A549 (cell line): ENCODE measurements around the gene EIF6.

Experiments
- CTCF ChIP-seq: fragments of >200 bp; sonication (Bioruptor Twin); formaldehyde crosslinking; IDR thresholded peaks from 3 replicates; pipeline ENCODE4 v1.5.1; 2016
- ELK1 ChIP-seq: fragments of 150-350 bp; IDR thresholded peaks from 2 replicates; pipeline ENCODE4 v1.6.1; 2014; ENCODE audit warnings: low read depth, mild to moderate bottlenecking, low read length
- ESRRA ChIP-seq: fragments of 150-350 bp; IDR thresholded peaks from 2 replicates; pipeline ENCODE4 v1.6.1; 2014; ENCODE audit warnings: mild to moderate bottlenecking, low read length, borderline replicate concordance
- JUN ChIP-seq, 2 experiments: fragments of >200 bp; sonication (Bioruptor Twin); formaldehyde crosslinking; IDR thresholded peaks; 2 replicates in 1 of 2; 3 replicates in 1 of 2; pipeline ENCODE4 v1.6.1; 2016 to 2017
- MYC ChIP-seq: IDR thresholded peaks from 2 replicates; pipeline ENCODE4 v1.6.1; 2012; ENCODE audit warnings: mild to moderate bottlenecking, inconsistent platforms, low read length, improper control_type of control experiment, borderline replicate concordance
- PBX3 ChIP-seq: IDR thresholded peaks from 2 replicates; pipeline ENCODE4 v1.6.1; 2012
- PHF8 ChIP-seq: fragments of 200-600 bp; sonication (generic); IDR thresholded peaks from 2 replicates; pipeline ENCODE4 v1.6.1; 2016; ENCODE audit warnings: low read depth, mild to moderate bottlenecking, antibody characterized with exemption, moderate library complexity, borderline replicate concordance
- POLR2A ChIP-seq: IDR thresholded peaks from 2 replicates; pipeline ENCODE4 v1.6.1; 2012; ENCODE audit warnings: mild to moderate bottlenecking, low read length
- POLR2AphosphoS2 ChIP-seq: conservative IDR thresholded peaks from 2 replicates; pipeline ENCODE4 v1.6.1; 2012; ENCODE audit warnings: low read length, improper control_type of control experiment, inconsistent platforms
- RAD21 ChIP-seq, 2 experiments: fragments of >200 bp in 1 of 2; sonication (Bioruptor Twin) in 1 of 2; formaldehyde crosslinking in 1 of 2; IDR thresholded peaks in 1 of 2; conservative IDR thresholded peaks in 1 of 2; 2 replicates in 1 of 2; 3 replicates in 1 of 2; pipeline ENCODE4 v1.6.1; 2012 to 2018; ENCODE audit warnings: inconsistent platforms in 1 of 2
- RARB ChIP-seq: fragments of 250-450 bp; sonication (Bioruptor Pico); IDR thresholded peaks from 2 replicates; pipeline ENCODE4 v1.8.0; 2021; ENCODE audit warnings: mild to moderate bottlenecking, moderate library complexity
- RCOR1 ChIP-seq: fragments of 150-350 bp; IDR thresholded peaks from 2 replicates; pipeline ENCODE4 v1.6.1; 2014; ENCODE audit warnings: antibody characterized with exemption, low read length, low read depth
- REST ChIP-seq: fragments of 200-600 bp; sonication (generic); IDR thresholded peaks from 2 replicates; pipeline ENCODE4 v1.6.1; 2016; ENCODE audit warnings: antibody characterized with exemption, mild to moderate bottlenecking, moderate library complexity
- RFX5 ChIP-seq: fragments of 450-650 bp; IDR thresholded peaks from 2 replicates; pipeline ENCODE4 v1.7.1; 2014; ENCODE audit warnings: antibody characterized with exemption, mild to moderate bottlenecking, moderate library complexity

GRCh38 chr20:35332540-35333200 is 48.1 kb upstream of the EIF6 start:
- TF ChIP-seq CTCF (no peak), RARB (CRISPR knock-in tag) (no peak), JUN (IDR thresholded peaks at IDR 0.05) (no peak), ELK1 (no peak), POLR2A (no peak), PHF8 (no peak), ESRRA (no peak), REST (no peak), PBX3 (no peak), RFX5 (no peak), RCOR1 (no peak), RAD21 (conservative IDR thresholded peaks at IDR 0.05 in 1 of 2, IDR thresholded peaks at IDR 0.05 in 1 of 2) (no peak), MYC (no peak), POLR2AphosphoS2 (no peak)
